Astrocyte (in vitro differentiated cells and primary cell): Measurements from ENCODE around the gene IDI1.

ENCODE experiments used
- CTCF ChIP-seq: IDR thresholded peaks from 2 replicates; pipeline ENCODE4 v1.5.1; 2011; ENCODE audit warnings: low read depth, mild to moderate bottlenecking, inconsistent platforms, low read length, moderate library complexity; ENCODE audit not compliant: insufficient read depth
- EZH2 ChIP-seq: IDR thresholded peaks from 2 replicates; pipeline ENCODE4 v1.6.1; 2012; ENCODE audit warnings: mild to moderate bottlenecking, low read length, inconsistent platforms; ENCODE audit not compliant: insufficient read depth

- TF ChIP-seq CTCF (no peak), EZH2 (no peak)
These were observed 579 bp downstream of the IDI1 start for GRCh38 chr10:1048349-1048731.
